WTC11 (cell line): ENCODE measurements around the gene CHIA. TPM values are rescaled to one million over a fixed set of nuclear protein-coding genes. Genes with fewer than 3 reads are reported as not detected.

Source experiments
- ATAC-seq: fragments of 200-7000 bp; cut with Tn5 transposase; 2 replicates; pipeline ENCODE4 v1.10.0; 2021; ENCODE audit warnings: mild to moderate bottlenecking, moderate library complexity
- CTCF ChIA-PET: fragments of 300-600 bp; sonication (Branson Sonifier 250); formaldehyde crosslinking; loops from one replicate; lab custom pipeline; 2021; ENCODE audit warnings: antibody characterized with exemption; lab: Charles Lee
- POLR2A ChIA-PET: fragments of 350-600 bp; sonication (Branson Sonifier 250); formaldehyde crosslinking; loops from one replicate; lab custom pipeline; 2021; ENCODE audit warnings: antibody characterized with exemption; lab: Charles Lee
- DNase-seq: peaks from one replicate; pipeline ENCODE4 v3.0.0; 2021; ENCODE audit warnings: low spot score
- H3K27ac Mint-ChIP-seq: 2 replicates; pipeline ENCODE4 v1.8.0; 2021; ENCODE audit warnings: mixed read lengths
- H3K27me3 Mint-ChIP-seq: 2 replicates; pipeline ENCODE4 v1.8.0; 2021; ENCODE audit warnings: low read depth, mild to moderate bottlenecking, moderate library complexity, mixed read lengths
- H3K36me3 Mint-ChIP-seq: 2 replicates; pipeline ENCODE4 v1.8.0; 2021; ENCODE audit warnings: mixed read lengths
- H3K4me1 Mint-ChIP-seq: 2 replicates; pipeline ENCODE4 v1.8.0; 2022; ENCODE audit warnings: mixed read lengths
- H3K4me3 Mint-ChIP-seq: 2 replicates; pipeline ENCODE4 v1.8.0; 2021; ENCODE audit warnings: mild to moderate bottlenecking, moderate library complexity, mixed read lengths
- H3K9me3 Mint-ChIP-seq: 2 replicates; pipeline ENCODE4 v1.8.0; 2021; ENCODE audit warnings: mixed read lengths
- ATF2 ChIP-seq: sonication (generic); formaldehyde crosslinking; IDR thresholded peaks from 2 replicates; pipeline ENCODE4 v1.8.1; 2022; ENCODE audit warnings: low read depth, missing genetic modification reagents, borderline replicate concordance
- FOXK1 ChIP-seq: sonication (generic); formaldehyde crosslinking; IDR thresholded peaks from 2 replicates; pipeline ENCODE4 v1.8.0; 2022; ENCODE audit warnings: mild to moderate bottlenecking, moderate library complexity, missing genetic modification reagents
- FOXP4 ChIP-seq: sonication (generic); formaldehyde crosslinking; IDR thresholded peaks from 2 replicates; pipeline ENCODE4 v1.8.0; 2022; ENCODE audit warnings: mild to moderate bottlenecking, missing genetic modification reagents
- GABPB1 ChIP-seq: sonication (generic); formaldehyde crosslinking; IDR thresholded peaks from 2 replicates; pipeline ENCODE4 v1.8.1; 2023; ENCODE audit warnings: mild to moderate bottlenecking, missing genetic modification reagents
- GTF2I ChIP-seq: fragments of 250-450 bp; sonication (Bioruptor Pico); conservative IDR thresholded peaks from 2 replicates; pipeline ENCODE4 v1.4.0; 2021; ENCODE audit warnings: mild to moderate bottlenecking
- HMGA2 ChIP-seq: fragments of 250-450 bp; sonication (Bioruptor Pico); IDR thresholded peaks from 2 replicates; pipeline ENCODE4 v1.4.0; 2021; ENCODE audit warnings: mild to moderate bottlenecking, moderate library complexity
- HMGXB4 ChIP-seq: sonication (generic); formaldehyde crosslinking; IDR thresholded peaks from 2 replicates; pipeline ENCODE4 v1.8.1; 2023; ENCODE audit warnings: mild to moderate bottlenecking, moderate library complexity, missing genetic modification reagents
- IRF1 ChIP-seq: sonication (generic); formaldehyde crosslinking; IDR thresholded peaks from 2 replicates; pipeline ENCODE4 v1.8.0; 2023; ENCODE audit warnings: missing genetic modification reagents
- IRF2 ChIP-seq: sonication (generic); formaldehyde crosslinking; IDR thresholded peaks from 2 replicates; pipeline ENCODE4 v1.8.0; 2022; ENCODE audit warnings: low read depth, missing genetic modification reagents, borderline replicate concordance
- NR3C1 ChIP-seq: sonication (generic); formaldehyde crosslinking; conservative IDR thresholded peaks from 2 replicates; pipeline ENCODE4 v1.8.1; 2023; ENCODE audit warnings: low read depth, mild to moderate bottlenecking, missing genetic modification reagents
- SMAD3 ChIP-seq: sonication (generic); formaldehyde crosslinking; IDR thresholded peaks from 2 replicates; pipeline ENCODE4 v1.8.0; 2022; ENCODE audit warnings: missing genetic modification reagents, mild to moderate bottlenecking, borderline replicate concordance
- SMAD4 ChIP-seq: sonication (generic); formaldehyde crosslinking; IDR thresholded peaks from 2 replicates; pipeline ENCODE4 v1.8.0; 2022; ENCODE audit warnings: mild to moderate bottlenecking, missing genetic modification reagents
- TCF7 ChIP-seq: sonication (generic); formaldehyde crosslinking; IDR thresholded peaks from 2 replicates; pipeline ENCODE4 v1.8.0; 2022; ENCODE audit warnings: mild to moderate bottlenecking, low read depth, missing genetic modification reagents, moderate library complexity
- ZBTB21 ChIP-seq: sonication (generic); formaldehyde crosslinking; IDR thresholded peaks from 2 replicates; pipeline ENCODE4 v1.8.1; 2023; ENCODE audit warnings: mild to moderate bottlenecking, missing genetic modification reagents, borderline replicate concordance
- ZNF281 ChIP-seq: sonication (generic); formaldehyde crosslinking; IDR thresholded peaks from 2 replicates; pipeline ENCODE4 v1.8.0; 2023; ENCODE audit warnings: mild to moderate bottlenecking, missing genetic modification reagents
- ZNF671 ChIP-seq: fragments of 250-450 bp; sonication (Bioruptor Pico); IDR thresholded peaks from 2 replicates; pipeline ENCODE4 v1.8.0; 2021; ENCODE audit warnings: mild to moderate bottlenecking
- total RNA-seq: library from RNA; stranded (reverse); gene quantifications from 3 replicates; pipeline ENCODE4 v1.2.3, GENCODE V29; 2021
- TF ChIP-seq, protein P1 (sequence below): sonication (generic); formaldehyde crosslinking; IDR thresholded peaks from 2 replicates; pipeline ENCODE4 v1.8.1; 2023; ENCODE audit warnings: mild to moderate bottlenecking, missing genetic modification reagents
- TF ChIP-seq, protein P2 (sequence below): sonication (generic); formaldehyde crosslinking; IDR thresholded peaks from 2 replicates; pipeline ENCODE4 v1.8.1; 2023; ENCODE audit warnings: mild to moderate bottlenecking, missing genetic modification reagents

Gene CHIA
- total RNA-seq, 1 experiment from 2014 or later = not detected

- ATAC-seq = no peak
- TF ChIP-seq GABPB1 (CRISPR knock-in tag) (no peak), HMGA2 (CRISPR knock-in tag) (no peak), TCF7 (CRISPR knock-in tag) (no peak), ZNF281 (CRISPR knock-in tag) (no peak), ZBTB21 (no peak)
- no peak for DNase-seq
- Mint-ChIP-seq H3K27me3 (no peaks in the 10 kb centered on the region; the same call in 1 of the 2 replicates), H3K4me3 (no peak overlapping the region), H3K4me1 (no peaks in the 10 kb centered on the region), H3K9me3 (peaks cover 18% of the 10 kb centered on the region), H3K36me3 (peaks cover 7% of the 10 kb centered on the region), H3K27ac (no peak overlapping the region)
- ChIA-PET POLR2A (no interaction called here), CTCF (interaction anchor here (0.9 to 1.4 kb wide), 2 partner anchors 10 to 25 kb away, joined by 3 read pairs; no protein-coding TSS in a partner anchor)
Measured at GRCh38 chr1:111281411-111281810, 9.2 kb upstream of the CHIA start.

DNA sequence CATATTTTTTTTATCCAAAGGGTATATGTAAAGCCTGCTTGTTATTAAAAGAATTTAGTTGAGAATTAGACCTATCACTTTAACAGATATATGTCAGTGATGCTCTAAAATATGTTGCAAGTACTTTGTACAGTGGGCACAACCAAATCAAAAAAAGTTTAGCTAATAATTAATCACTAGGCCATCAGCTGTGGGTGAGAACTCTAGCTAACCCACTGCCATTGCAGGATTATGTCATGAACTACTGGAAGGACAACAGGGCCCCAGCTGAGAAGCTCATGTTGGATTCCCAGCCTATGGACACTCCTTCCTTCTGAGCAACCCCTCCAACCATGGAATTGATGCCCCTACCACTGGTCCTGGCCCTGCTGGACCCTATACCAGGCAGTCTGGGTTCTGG lies 6.8 kb upstream of the CHIA start:
- H3K4me3 Mint-ChIP-seq = no peak overlapping the region
- no peak overlapping the region for H3K27ac Mint-ChIP-seq
- POLR2A ChIA-PET = no interaction called here
- no peaks in the 10 kb centered on the region for H3K4me1 Mint-ChIP-seq
- TF ChIP-seq FOXP4 (CRISPR knock-in tag) = no peak
- no peak for TF ChIP-seq IRF1 (CRISPR knock-in tag)
- TF ChIP-seq, all 79 proteins: peak for 0
- Mint-ChIP-seq H3K36me3 (no peaks in the 10 kb centered on the region), H3K27me3 (no peaks in the 10 kb centered on the region), H3K9me3 (peaks cover 5% of the 10 kb centered on the region)
- ATAC-seq (no peak), DNase-seq (no peak)
- CTCF ChIA-PET = no interaction called here

DNA sequence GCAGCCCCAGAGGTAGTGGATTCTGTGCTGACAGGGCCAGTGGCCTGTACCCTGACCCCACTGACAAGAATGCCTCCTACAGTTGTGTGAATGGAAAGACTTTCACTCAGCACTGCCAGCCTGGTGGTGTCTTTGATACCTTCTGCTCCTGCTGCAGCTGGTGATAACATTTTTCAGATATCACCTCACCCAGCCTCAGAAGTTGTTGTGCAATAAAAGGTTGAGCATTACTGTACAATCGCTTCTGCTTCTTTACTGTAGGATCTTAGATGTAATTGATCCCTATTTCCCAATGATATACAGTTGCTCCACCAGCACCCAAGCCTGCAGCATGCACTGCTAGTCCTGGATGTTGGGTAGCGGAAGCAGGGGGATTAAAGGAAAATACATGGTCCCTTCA lies 4.8 kb upstream of the CHIA start:
- Mint-ChIP-seq H3K27me3 (no peaks in the 10 kb centered on the region), H3K4me1 (no peaks in the 10 kb centered on the region), H3K9me3 (peaks cover under 1% of the 10 kb centered on the region; the same call in 1 of the 2 replicates), H3K27ac (no peak overlapping the region), H3K36me3 (no peaks in the 10 kb centered on the region), H3K4me3 (no peak overlapping the region)
- CTCF ChIA-PET = interaction anchor here (0.6 kb wide), 1 partner anchor 9 kb away, joined by 5 read pairs; no protein-coding TSS in a partner anchor
- ATAC-seq = peak; percentile 41; the same call in 1 of the 2 replicates
- POLR2A ChIA-PET = no interaction called here
- TF ChIP-seq, protein P1, sequence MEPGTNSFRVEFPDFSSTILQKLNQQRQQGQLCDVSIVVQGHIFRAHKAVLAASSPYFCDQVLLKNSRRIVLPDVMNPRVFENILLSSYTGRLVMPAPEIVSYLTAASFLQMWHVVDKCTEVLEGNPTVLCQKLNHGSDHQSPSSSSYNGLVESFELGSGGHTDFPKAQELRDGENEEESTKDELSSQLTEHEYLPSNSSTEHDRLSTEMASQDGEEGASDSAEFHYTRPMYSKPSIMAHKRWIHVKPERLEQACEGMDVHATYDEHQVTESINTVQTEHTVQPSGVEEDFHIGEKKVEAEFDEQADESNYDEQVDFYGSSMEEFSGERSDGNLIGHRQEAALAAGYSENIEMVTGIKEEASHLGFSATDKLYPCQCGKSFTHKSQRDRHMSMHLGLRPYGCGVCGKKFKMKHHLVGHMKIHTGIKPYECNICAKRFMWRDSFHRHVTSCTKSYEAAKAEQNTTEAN (CRISPR knock-in tag) = no peak
- TF ChIP-seq IRF2 = no peak
- no peak for TF ChIP-seq ATF2 (CRISPR knock-in tag)
- no peak for TF ChIP-seq GTF2I
- no peak for TF ChIP-seq IRF1 (CRISPR knock-in tag)
- TF ChIP-seq SMAD3 (CRISPR knock-in tag) = no peak
- TF ChIP-seq GABPB1 (CRISPR knock-in tag) = no peak
- TF ChIP-seq HMGXB4 = no peak
- TF ChIP-seq, protein P2, sequence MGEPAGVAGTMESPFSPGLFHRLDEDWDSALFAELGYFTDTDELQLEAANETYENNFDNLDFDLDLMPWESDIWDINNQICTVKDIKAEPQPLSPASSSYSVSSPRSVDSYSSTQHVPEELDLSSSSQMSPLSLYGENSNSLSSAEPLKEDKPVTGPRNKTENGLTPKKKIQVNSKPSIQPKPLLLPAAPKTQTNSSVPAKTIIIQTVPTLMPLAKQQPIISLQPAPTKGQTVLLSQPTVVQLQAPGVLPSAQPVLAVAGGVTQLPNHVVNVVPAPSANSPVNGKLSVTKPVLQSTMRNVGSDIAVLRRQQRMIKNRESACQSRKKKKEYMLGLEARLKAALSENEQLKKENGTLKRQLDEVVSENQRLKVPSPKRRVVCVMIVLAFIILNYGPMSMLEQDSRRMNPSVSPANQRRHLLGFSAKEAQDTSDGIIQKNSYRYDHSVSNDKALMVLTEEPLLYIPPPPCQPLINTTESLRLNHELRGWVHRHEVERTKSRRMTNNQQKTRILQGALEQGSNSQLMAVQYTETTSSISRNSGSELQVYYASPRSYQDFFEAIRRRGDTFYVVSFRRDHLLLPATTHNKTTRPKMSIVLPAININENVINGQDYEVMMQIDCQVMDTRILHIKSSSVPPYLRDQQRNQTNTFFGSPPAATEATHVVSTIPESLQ = no peak
- TF ChIP-seq ZNF671 (CRISPR knock-in tag) = no peak
- TF ChIP-seq FOXK1 (CRISPR knock-in tag) = no peak
- TF ChIP-seq SMAD4 (CRISPR knock-in tag) = no peak
- TF ChIP-seq NR3C1 (CRISPR knock-in tag) = no peak
- no peak for DNase-seq
